ENCODE measurements around the gene KLF11.

Gene KLF11

DNA sequence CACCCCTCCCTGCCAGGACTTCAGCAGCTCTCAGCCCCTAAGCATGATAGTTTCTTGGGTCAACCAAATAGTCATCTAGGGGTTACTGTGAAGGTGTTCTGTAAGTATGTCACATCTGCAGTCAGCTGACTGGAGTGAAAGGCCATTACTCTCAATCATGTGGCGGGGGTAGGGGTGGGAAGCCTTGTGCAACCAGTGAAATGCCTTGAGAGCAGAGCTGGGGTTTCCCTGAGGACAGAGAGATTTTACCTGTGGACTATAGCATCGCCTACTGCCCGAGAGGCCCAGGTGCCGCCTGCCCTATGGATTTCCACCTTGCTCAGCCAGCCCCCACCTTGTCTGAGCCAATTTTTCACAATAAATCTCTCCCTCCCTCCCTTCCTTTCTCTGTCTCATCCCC is 20.9 kb upstream of the KLF11 start:
- H3K4me3 Mint-ChIP-seq, result no peak overlapping the region
- H3K27me3 Mint-ChIP-seq (ENCODE audit: low read depth, poor library complexity), result peaks cover 14% of the 10 kb centered on the region
- no peaks in the 10 kb centered on the region for H3K4me1 Mint-ChIP-seq
- H3K36me3 Mint-ChIP-seq (ENCODE audit: low read depth), result no peaks in the 10 kb centered on the region
- TF ChIP-seq, protein P1, sequence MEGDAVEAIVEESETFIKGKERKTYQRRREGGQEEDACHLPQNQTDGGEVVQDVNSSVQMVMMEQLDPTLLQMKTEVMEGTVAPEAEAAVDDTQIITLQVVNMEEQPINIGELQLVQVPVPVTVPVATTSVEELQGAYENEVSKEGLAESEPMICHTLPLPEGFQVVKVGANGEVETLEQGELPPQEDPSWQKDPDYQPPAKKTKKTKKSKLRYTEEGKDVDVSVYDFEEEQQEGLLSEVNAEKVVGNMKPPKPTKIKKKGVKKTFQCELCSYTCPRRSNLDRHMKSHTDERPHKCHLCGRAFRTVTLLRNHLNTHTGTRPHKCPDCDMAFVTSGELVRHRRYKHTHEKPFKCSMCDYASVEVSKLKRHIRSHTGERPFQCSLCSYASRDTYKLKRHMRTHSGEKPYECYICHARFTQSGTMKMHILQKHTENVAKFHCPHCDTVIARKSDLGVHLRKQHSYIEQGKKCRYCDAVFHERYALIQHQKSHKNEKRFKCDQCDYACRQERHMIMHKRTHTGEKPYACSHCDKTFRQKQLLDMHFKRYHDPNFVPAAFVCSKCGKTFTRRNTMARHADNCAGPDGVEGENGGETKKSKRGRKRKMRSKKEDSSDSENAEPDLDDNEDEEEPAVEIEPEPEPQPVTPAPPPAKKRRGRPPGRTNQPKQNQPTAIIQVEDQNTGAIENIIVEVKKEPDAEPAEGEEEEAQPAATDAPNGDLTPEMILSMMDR (IDR thresholded peaks at IDR 0.05), result no peak
- DNase-seq, result no peak
- H3K9me3 Mint-ChIP-seq, result peaks cover 8% of the 10 kb centered on the region
- no peak overlapping the region for H3K27ac Mint-ChIP-seq

- Mint-ChIP-seq H3K9me3 (peaks cover 6% of the 10 kb centered on the region), H3K27ac (no peak overlapping the region), H3K36me3 (ENCODE audit: low read depth) (no peaks in the 10 kb centered on the region), H3K27me3 (ENCODE audit: low read depth, poor library complexity) (peaks cover 13% of the 10 kb centered on the region), H3K4me1 (no peaks in the 10 kb centered on the region), H3K4me3 (no peak overlapping the region)
- no peak for DNase-seq
- TF ChIP-seq, protein P1 (IDR thresholded peaks at IDR 0.05), result no peak
Observed at GRCh38 chr2:10022966-10023662, 20.2 kb upstream of the KLF11 start.

GRCh38 chr2:10026940-10027569 is 16.3 kb upstream of the KLF11 start:
- Mint-ChIP-seq H3K4me3 (no peak overlapping the region), H3K36me3 (ENCODE audit: low read depth) (no peaks in the 10 kb centered on the region), H3K27me3 (ENCODE audit: low read depth, poor library complexity) (no peaks in the 10 kb centered on the region), H3K9me3 (peaks cover 6% of the 10 kb centered on the region), H3K4me1 (peaks cover 29% of the 10 kb centered on the region), H3K27ac (no peak overlapping the region)
- DNase-seq, result no peak
- TF ChIP-seq, protein P1 (IDR thresholded peaks at IDR 0.05), result no peak

- TF ChIP-seq, protein P1 (IDR thresholded peaks at IDR 0.05), result no peak
- DNase-seq, result no peak
- Mint-ChIP-seq H3K9me3 (peaks cover 6% of the 10 kb centered on the region), H3K36me3 (ENCODE audit: low read depth) (no peaks in the 10 kb centered on the region), H3K27me3 (ENCODE audit: low read depth, poor library complexity) (no peaks in the 10 kb centered on the region), H3K4me3 (no peak overlapping the region), H3K27ac (no peak overlapping the region), H3K4me1 (peaks cover 29% of the 10 kb centered on the region)
Observed at GRCh38 chr2:10027660-10028330, 15.6 kb upstream of the KLF11 start.

GRCh38 chr2:10028407-10028987 is 14.9 kb upstream of the KLF11 start:
- Mint-ChIP-seq H3K36me3 (ENCODE audit: low read depth) (no peaks in the 10 kb centered on the region), H3K27me3 (ENCODE audit: low read depth, poor library complexity) (no peaks in the 10 kb centered on the region), H3K27ac (no peak overlapping the region), H3K4me3 (no peak overlapping the region), H3K4me1 (peaks cover 29% of the 10 kb centered on the region), H3K9me3 (peaks cover 6% of the 10 kb centered on the region)
- TF ChIP-seq, protein P1 (IDR thresholded peaks at IDR 0.05), result no peak
- DNase-seq, result no peak

Measured in nephron progenitor cell (in vitro differentiated cells).